Measurements from ENCODE around the gene IRS2.
A peak's percentile ranks its signal among the peaks of the same experiment; 100 is the strongest.
"Not testable (repeated sequence)": the region's sequence is repeated elsewhere in the genome, so short reads cannot be mapped to it uniquely, and the experiment has no call there.

Gene IRS2

GRCh38 chr13:109786457-109787134, at the start of gene IRS2:
Gene IRS2 (minus strand): TSS chr13:109786583. CDS start chr13:109786053, 530 bp downstream.
- DNase-seq (ENCODE audit: low spot score): peak; percentile 95

GRCh38 chr13:109834973-109835720, 48.8 kb upstream of the IRS2 start:
- DNase-seq (ENCODE audit: low spot score): no peak

GRCh38 chr13:109833940-109834339, 47.6 kb upstream of the IRS2 start:
- no peak for DNase-seq (ENCODE audit: low spot score)

- DNase-seq (ENCODE audit: low spot score): no peak
Observed at GRCh38 chr13:109833071-109833470, 46.7 kb upstream of the IRS2 start.

GRCh38 chr13:109828591-109829316, 42.4 kb upstream of the IRS2 start:
- DNase-seq (ENCODE audit: low spot score): not testable (repeated sequence)

- not testable (repeated sequence) for DNase-seq (ENCODE audit: low spot score)
Observed at GRCh38 chr13:109823201-109823600, 36.8 kb upstream of the IRS2 start.

GRCh38 chr13:109821103-109821502, 34.7 kb upstream of the IRS2 start:
- DNase-seq (ENCODE audit: low spot score): no peak

GRCh38 chr13:109819874-109820273, 33.5 kb upstream of the IRS2 start:
- no peak for DNase-seq (ENCODE audit: low spot score)

- no peak for DNase-seq (ENCODE audit: low spot score)
Observed at GRCh38 chr13:109818886-109819285, 32.5 kb upstream of the IRS2 start.

- no peak for DNase-seq (ENCODE audit: low spot score)
Observed at GRCh38 chr13:109817591-109818535, 31.5 kb upstream of the IRS2 start.

GRCh38 chr13:109816808-109817203, 30.4 kb upstream of the IRS2 start:
- no peak for DNase-seq (ENCODE audit: low spot score)

GRCh38 chr13:109816112-109816807, 29.9 kb upstream of the IRS2 start:
- DNase-seq (ENCODE audit: low spot score): no peak

GRCh38 chr13:109815651-109816050, 29.3 kb upstream of the IRS2 start:
- no peak for DNase-seq (ENCODE audit: low spot score)

GRCh38 chr13:109813663-109814062, 27.3 kb upstream of the IRS2 start:
- no peak for DNase-seq (ENCODE audit: low spot score)

- no peak for DNase-seq (ENCODE audit: low spot score)
Observed at GRCh38 chr13:109812382-109812781, 26.0 kb upstream of the IRS2 start.

- no peak for DNase-seq (ENCODE audit: low spot score)
Observed at GRCh38 chr13:109810761-109811510, 24.6 kb upstream of the IRS2 start.

GRCh38 chr13:109809216-109809932, 23.0 kb upstream of the IRS2 start:
- no peak for DNase-seq (ENCODE audit: low spot score)

GRCh38 chr13:109807345-109807744, 21.0 kb upstream of the IRS2 start:
- DNase-seq (ENCODE audit: low spot score): no peak

- DNase-seq (ENCODE audit: low spot score): no peak
Observed at GRCh38 chr13:109804654-109805053, 18.3 kb upstream of the IRS2 start.

- no peak for DNase-seq (ENCODE audit: low spot score)
Observed at GRCh38 chr13:109803825-109804224, 17.4 kb upstream of the IRS2 start.

All from putamen (tissue), 1 donor.